GM19328 (cell line): Measurements from ENCODE around the gene VCL.
"Not testable (repeated sequence)": the region's sequence is repeated elsewhere in the genome, so short reads cannot be mapped to it uniquely, and the experiment has no call there.

Experiments
- ATAC-seq: cut with Tn5 transposase; IDR thresholded peaks from one replicate; pipeline ENCODE4 v1.9.1; 2021; ENCODE audit warnings: mild to moderate bottlenecking, moderate library complexity; ENCODE audit not compliant: unreplicated experiment

Gene VCL

GRCh38 chr10:74000892-74001669, 3.2 kb downstream of the VCL start:
- ATAC-seq = no peak

GRCh38 chr10:74006269-74006668, 8.4 kb downstream of the VCL start:
- ATAC-seq = no peak

- no peak for ATAC-seq
Measured at GRCh38 chr10:74008212-74008731, 10.4 kb downstream of the VCL start.

- ATAC-seq = no peak
Measured at GRCh38 chr10:74011017-74011416, 13.1 kb downstream of the VCL start.

GRCh38 chr10:74011770-74012169, 13.9 kb downstream of the VCL start:
- no peak for ATAC-seq

- no peak for ATAC-seq
Measured at GRCh38 chr10:74012480-74012879, 14.6 kb downstream of the VCL start.

- no peak for ATAC-seq
Measured at GRCh38 chr10:74013004-74013403, 15.1 kb downstream of the VCL start.

- not testable (repeated sequence) for ATAC-seq
Measured at GRCh38 chr10:74014574-74014973, 16.7 kb downstream of the VCL start.

GRCh38 chr10:74018241-74018640, 20.3 kb downstream of the VCL start:
- no peak for ATAC-seq

- no peak for ATAC-seq
Measured at GRCh38 chr10:74021248-74022055, 23.5 kb downstream of the VCL start.

GRCh38 chr10:74022926-74023629, 25.2 kb downstream of the VCL start:
- ATAC-seq = no peak

GRCh38 chr10:74024600-74024999, 26.7 kb downstream of the VCL start:
- ATAC-seq = no peak

- ATAC-seq = no peak
Measured at GRCh38 chr10:74025380-74025978, 27.6 kb downstream of the VCL start.

- no peak for ATAC-seq
Measured at GRCh38 chr10:74026428-74027015, 28.6 kb downstream of the VCL start.

GRCh38 chr10:74027702-74028101, 29.8 kb downstream of the VCL start:
- no peak for ATAC-seq

GRCh38 chr10:74029943-74030342, 32.0 kb downstream of the VCL start:
- no peak for ATAC-seq

GRCh38 chr10:74032208-74032607, 34.3 kb downstream of the VCL start:
- not testable (repeated sequence) for ATAC-seq

GRCh38 chr10:74032900-74033655, 35.2 kb downstream of the VCL start:
- ATAC-seq = no peak

- ATAC-seq = no peak
Measured at GRCh38 chr10:74033702-74034101, 35.8 kb downstream of the VCL start.

- no peak for ATAC-seq
Measured at GRCh38 chr10:74034301-74034700, 36.4 kb downstream of the VCL start.
